HUES6 (cell line): Measurements from ENCODE around the gene ZRANB3.
"Not testable (repeated sequence)": the region's sequence is repeated elsewhere in the genome, so short reads cannot be mapped to it uniquely, and the experiment has no call there.

Source experiments
- H3K27ac ChIP-seq: 2 replicates; pipeline ENCODE4 v1.7.0; 2013; ENCODE audit warnings: low read depth, mild to moderate bottlenecking, low read length, inconsistent platforms
- H3K27me3 ChIP-seq: 2 replicates; pipeline ENCODE4 v1.6.1; 2013; ENCODE audit warnings: low read length; ENCODE audit not compliant: control insufficient read depth, insufficient read depth
- H3K36me3 ChIP-seq: 2 replicates; pipeline ENCODE4 v1.6.1; 2013; ENCODE audit warnings: low read length; ENCODE audit not compliant: control insufficient read depth, insufficient read depth
- H3K4me1 ChIP-seq: 2 replicates; pipeline ENCODE4 v1.6.1; 2013; ENCODE audit warnings: low read length; ENCODE audit not compliant: control insufficient read depth, insufficient read depth
- H3K4me3 ChIP-seq: 2 replicates; pipeline ENCODE4 v1.5.1; 2013; ENCODE audit warnings: low read depth, low read length
- H3K9ac ChIP-seq: one replicate; pipeline ENCODE4 v1.6.1; 2013; ENCODE audit warnings: mild to moderate bottlenecking, low read length
- H3K9me3 ChIP-seq: 2 replicates; pipeline ENCODE4 v1.6.1; 2013; ENCODE audit warnings: low read depth, low read length; ENCODE audit not compliant: control insufficient read depth, insufficient read depth

The ZRANB3 gene

DNA sequence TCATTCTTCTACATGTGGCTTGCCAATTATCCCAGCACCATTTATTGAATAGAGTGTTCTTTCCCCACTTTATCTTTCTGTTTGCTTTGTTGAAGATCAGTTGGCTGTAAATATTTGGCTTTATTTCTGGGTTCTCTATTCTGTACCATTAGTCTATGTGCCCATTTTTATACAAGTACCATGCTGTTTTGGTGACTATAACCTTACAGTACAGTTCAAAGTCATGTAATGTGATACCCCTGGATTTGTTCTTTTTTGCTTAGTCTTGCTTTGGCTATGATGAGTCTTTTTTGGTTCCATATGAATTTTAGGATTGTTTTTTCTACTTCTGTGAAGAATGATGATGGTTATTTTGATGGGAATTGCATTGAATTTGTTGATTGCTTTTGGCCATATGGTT is 243.9 kb downstream of the ZRANB3 start:
- not testable (repeated sequence) for H3K9ac ChIP-seq, H3K9me3 ChIP-seq, H3K4me1 ChIP-seq, H3K27ac ChIP-seq, H3K36me3 ChIP-seq, H3K4me3 ChIP-seq, H3K27me3 ChIP-seq

- H3K9me3 ChIP-seq: no peaks in the 10 kb centered on the region
- H3K4me3 ChIP-seq: no peak overlapping the region
- no peak overlapping the region for H3K27ac ChIP-seq
- H3K27me3 ChIP-seq: no peaks in the 10 kb centered on the region
- no peaks in the 10 kb centered on the region for H3K4me1 ChIP-seq
- no peaks in the 10 kb centered on the region for H3K36me3 ChIP-seq
- H3K9ac ChIP-seq: no peak overlapping the region
These were observed 245.6 kb downstream of the ZRANB3 start for GRCh38 chr2:135285391-135285790.

DNA sequence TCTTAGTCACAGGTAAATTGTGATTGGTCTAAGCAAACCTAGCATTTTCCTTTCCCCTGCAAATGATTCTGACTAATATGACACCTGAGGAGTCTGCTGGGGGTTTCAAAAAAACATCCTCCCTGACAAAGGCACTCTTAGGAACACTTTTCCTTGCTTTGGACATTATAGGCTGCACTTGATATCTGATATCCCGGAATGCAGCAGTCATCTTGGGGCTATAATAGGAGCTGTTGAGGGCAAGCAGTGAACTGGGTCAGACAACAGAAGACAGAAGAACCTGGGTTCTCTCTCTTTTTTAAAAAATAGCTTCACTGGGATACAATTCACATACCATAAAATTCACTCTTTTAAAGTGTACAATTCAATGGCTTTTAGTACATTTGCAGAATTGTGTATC is 249.6 kb downstream of the ZRANB3 start:
- H3K9me3 ChIP-seq: no peaks in the 10 kb centered on the region

GRCh38 chr2:135279209-135279608 is 251.8 kb downstream of the ZRANB3 start:
- no peaks in the 10 kb centered on the region for H3K4me1 ChIP-seq
- H3K36me3 ChIP-seq: no peaks in the 10 kb centered on the region
- no peaks in the 10 kb centered on the region for H3K27me3 ChIP-seq
- no peak overlapping the region for H3K27ac ChIP-seq
- H3K9ac ChIP-seq: no peak overlapping the region
- H3K4me3 ChIP-seq: no peak overlapping the region
- H3K9me3 ChIP-seq: peaks cover 3% of the 10 kb centered on the region; the same call in 1 of the 2 replicates

More for the DNA sequence above, 249.6 kb downstream of the ZRANB3 start:
- Histone ChIP-seq H3K9ac (no peak overlapping the region), H3K4me3 (no peak overlapping the region), H3K27ac (no peak overlapping the region), H3K4me1 (no peaks in the 10 kb centered on the region), H3K36me3 (no peaks in the 10 kb centered on the region), H3K27me3 (no peaks in the 10 kb centered on the region)

DNA sequence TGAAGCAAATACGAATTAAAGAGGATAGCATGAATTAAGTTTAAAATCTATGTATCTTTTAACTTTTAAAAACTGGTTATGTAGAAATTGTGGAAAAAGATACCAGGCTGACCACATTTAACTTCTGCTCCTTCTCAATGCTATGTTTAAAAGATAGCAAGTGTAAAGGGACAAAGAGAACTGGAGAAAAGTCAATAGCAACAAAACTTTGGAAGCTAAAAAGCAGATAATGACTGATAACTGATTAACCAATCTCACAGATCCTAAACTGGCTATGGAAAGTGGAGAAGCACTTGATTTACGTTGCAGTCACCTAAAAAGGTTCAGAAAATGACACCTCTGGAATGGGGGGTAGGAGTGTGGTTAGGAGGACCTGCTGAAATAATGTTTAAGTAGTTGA is 254.5 kb downstream of the ZRANB3 start:
- Histone ChIP-seq H3K4me3 (no peak overlapping the region), H3K27me3 (no peaks in the 10 kb centered on the region), H3K9ac (no peak overlapping the region), H3K27ac (no peak overlapping the region), H3K36me3 (no peaks in the 10 kb centered on the region), H3K4me1 (no peaks in the 10 kb centered on the region), H3K9me3 (peaks cover 6% of the 10 kb centered on the region; the same call in 1 of the 2 replicates)

- Histone ChIP-seq H3K36me3 (no peaks in the 10 kb centered on the region), H3K9ac (no peak overlapping the region), H3K4me3 (no peak overlapping the region), H3K9me3 (peaks cover 6% of the 10 kb centered on the region; the same call in 1 of the 2 replicates), H3K27me3 (no peaks in the 10 kb centered on the region), H3K4me1 (no peaks in the 10 kb centered on the region), H3K27ac (no peak overlapping the region)
These were observed 260.0 kb downstream of the ZRANB3 start for GRCh38 chr2:135271006-135271405.

- Histone ChIP-seq H3K9ac (no peak overlapping the region), H3K9me3 (no peaks in the 10 kb centered on the region), H3K36me3 (no peaks in the 10 kb centered on the region), H3K4me1 (no peaks in the 10 kb centered on the region), H3K27me3 (no peaks in the 10 kb centered on the region), H3K27ac (no peak overlapping the region), H3K4me3 (no peak overlapping the region)
These were observed 265.0 kb downstream of the ZRANB3 start for GRCh38 chr2:135265960-135266490.

- no peak overlapping the region for H3K27ac ChIP-seq
- H3K27me3 ChIP-seq: no peaks in the 10 kb centered on the region
- H3K4me1 ChIP-seq: no peaks in the 10 kb centered on the region
- no peak overlapping the region for H3K4me3 ChIP-seq
- no peak overlapping the region for H3K9ac ChIP-seq
- no peaks in the 10 kb centered on the region for H3K9me3 ChIP-seq
- H3K36me3 ChIP-seq: no peaks in the 10 kb centered on the region
These were observed 271.9 kb downstream of the ZRANB3 start for GRCh38 chr2:135259123-135259522.

GRCh38 chr2:135258193-135258592 is 272.8 kb downstream of the ZRANB3 start:
- Histone ChIP-seq H3K9ac (no peak overlapping the region), H3K9me3 (no peaks in the 10 kb centered on the region), H3K4me3 (no peak overlapping the region), H3K27ac (no peak overlapping the region), H3K27me3 (no peaks in the 10 kb centered on the region), H3K36me3 (no peaks in the 10 kb centered on the region), H3K4me1 (no peaks in the 10 kb centered on the region)

GRCh38 chr2:135257383-135258090 is 273.5 kb downstream of the ZRANB3 start:
- no peaks in the 10 kb centered on the region for H3K36me3 ChIP-seq
- peaks cover 5% of the 10 kb centered on the region; the same call in 1 of the 2 replicates for H3K4me1 ChIP-seq
- no peak overlapping the region for H3K27ac ChIP-seq
- H3K9me3 ChIP-seq: no peaks in the 10 kb centered on the region
- no peaks in the 10 kb centered on the region for H3K27me3 ChIP-seq
- no peak overlapping the region for H3K9ac ChIP-seq
- no peak overlapping the region for H3K4me3 ChIP-seq

- Histone ChIP-seq H3K4me3 (no peak overlapping the region), H3K27ac (no peak overlapping the region), H3K4me1 (peaks cover 6% of the 10 kb centered on the region; the same call in 1 of the 2 replicates), H3K9me3 (no peaks in the 10 kb centered on the region), H3K9ac (no peak overlapping the region), H3K36me3 (no peaks in the 10 kb centered on the region), H3K27me3 (no peaks in the 10 kb centered on the region)
These were observed 274.3 kb downstream of the ZRANB3 start for GRCh38 chr2:135256531-135257260.
